Erythroblast (primary cell): ENCODE data around the gene AP1G2.

Experiments
- GATA1 ChIP-seq: IDR thresholded peaks from 2 replicates; pipeline ENCODE4 v1.6.1; 2011; ENCODE audit warnings: low read depth, mild to moderate bottlenecking, control low read depth, low read length, moderate library complexity
- POLR2A ChIP-seq: IDR thresholded peaks from 2 replicates; pipeline ENCODE4 v1.6.1; 2011; ENCODE audit warnings: mild to moderate bottlenecking, low read length

DNA sequence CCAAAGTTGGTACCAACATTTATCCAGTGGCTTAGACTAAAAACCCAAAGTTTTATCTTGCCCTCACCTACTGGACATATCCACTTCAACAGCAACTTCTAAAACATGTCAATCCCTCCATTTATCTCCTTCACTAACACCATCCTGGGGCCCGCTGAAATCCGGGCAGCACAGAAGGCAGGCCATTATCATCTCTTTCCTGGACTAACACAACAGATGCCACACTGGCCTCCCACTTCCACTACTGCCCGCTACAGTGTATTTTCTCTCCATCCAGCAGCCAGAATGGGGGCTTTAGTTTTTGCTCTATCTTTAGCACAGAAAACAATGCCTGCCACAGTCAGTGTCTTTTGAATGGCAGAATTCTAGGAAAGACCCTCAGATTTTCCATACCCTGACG is 31.6 kb downstream of the AP1G2 start:
- TF ChIP-seq GATA1 = no peak
- TF ChIP-seq POLR2A = no peak
